ENCODE data around the gene RABIF.

GRCh38 chr1:202856014-202856413, 32.9 kb downstream of the RABIF start:
- no peak for TF ChIP-seq POLR2A (IDR thresholded peaks at IDR 0.05)
- TF ChIP-seq CTCF (IDR thresholded peaks at IDR 0.05), result no peak
- TF ChIP-seq EP300 (IDR thresholded peaks at IDR 0.05), result no peak

Data from tibial nerve (tissue), 4 donors.